ENCODE data around the gene POLR3GL.
"Not testable (repeated sequence)": the region's sequence is repeated elsewhere in the genome, so short reads cannot be mapped to it uniquely, and the experiment has no call there.

POLR3GL gene, protein sequence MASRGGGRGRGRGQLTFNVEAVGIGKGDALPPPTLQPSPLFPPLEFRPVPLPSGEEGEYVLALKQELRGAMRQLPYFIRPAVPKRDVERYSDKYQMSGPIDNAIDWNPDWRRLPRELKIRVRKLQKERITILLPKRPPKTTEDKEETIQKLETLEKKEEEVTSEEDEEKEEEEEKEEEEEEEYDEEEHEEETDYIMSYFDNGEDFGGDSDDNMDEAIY

GRCh38 chr1:145964328-145965118 lies at the start of gene POLR3GL, which contains the start of gene ANKRD34A:
Gene POLR3GL (plus strand): TSS chr1:145964690. CDS start chr1:145974866, 10,176 bp downstream.
Gene ANKRD34A (minus strand): TSS chr1:145964575. CDS start chr1:145961759, 2,816 bp downstream.
- Histone ChIP-seq H3K27ac (peak within 1 kb of the TSS; percentile 78), H3K9me3 (ENCODE audit: low read depth, low read length) (no peaks in the 10 kb centered on the region), H3K36me3 (ENCODE audit: insufficient read depth, low read length) (peaks cover 6% of the 10 kb centered on the region; the same call in 1 of the 2 replicates), H3K9ac (ENCODE audit: insufficient read length) (peak within 1 kb of the TSS; percentile 80), H3K4me3 (peak within 1 kb of the TSS; percentile 91)
- TF ChIP-seq POLR2AphosphoS5 (IDR thresholded peaks at IDR 0.05; ENCODE audit: borderline replicate concordance, low read depth, low read length), result peak; percentile 92
- TF ChIP-seq FOXP2 (optimal IDR thresholded peaks at IDR 0.05; ENCODE audit: control extremely low read depth, extremely low read length, insufficient read depth), result no peak
- DNase-seq (ENCODE audit: low read depth, low spot score), result peak; percentile 65

GRCh38 chr1:145916745-145917144 lies 47.7 kb upstream of the POLR3GL start:
- DNase-seq (ENCODE audit: low read depth, low spot score), result no peak
- no peaks in the 10 kb centered on the region for H3K9me3 ChIP-seq (ENCODE audit: low read depth, low read length)
- TF ChIP-seq EZH2 (IDR thresholded peaks at IDR 0.05) (no peak), POLR2AphosphoS5 (IDR thresholded peaks at IDR 0.05; ENCODE audit: borderline replicate concordance, low read depth, low read length) (no peak), FOXP2 (optimal IDR thresholded peaks at IDR 0.05; ENCODE audit: control extremely low read depth, extremely low read length, insufficient read depth) (no peak)
- H3K27ac ChIP-seq, result no peak overlapping the region
- no peak overlapping the region for H3K4me3 ChIP-seq
- H3K36me3 ChIP-seq (ENCODE audit: insufficient read depth, low read length), result no peaks in the 10 kb centered on the region
- no peak overlapping the region for H3K9ac ChIP-seq (ENCODE audit: insufficient read length)

DNA sequence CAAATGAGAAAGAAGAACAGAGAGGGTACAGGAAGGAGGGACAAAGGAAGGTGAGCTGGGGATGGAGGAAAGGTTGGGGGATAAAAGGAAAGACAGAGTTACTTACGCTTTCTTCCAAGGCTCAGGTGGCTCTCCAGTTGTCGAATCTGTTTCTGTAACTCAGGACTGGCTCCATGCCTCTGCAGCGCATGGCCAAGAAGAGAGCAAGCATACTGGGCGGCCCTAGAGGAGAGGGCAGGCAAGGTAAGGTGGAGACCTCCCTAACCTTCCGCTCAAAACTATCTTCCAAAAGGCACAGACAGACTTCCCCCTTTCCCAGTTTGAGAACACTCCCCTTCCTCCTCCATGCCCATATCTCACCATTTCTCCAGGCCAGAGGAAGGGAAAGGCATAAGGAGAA lies 46.9 kb upstream of the POLR3GL start:
- Histone ChIP-seq H3K4me3 (peak overlapping the region; percentile 90), H3K36me3 (ENCODE audit: insufficient read depth, low read length) (no peaks in the 10 kb centered on the region), H3K27ac (no peak overlapping the region), H3K9ac (ENCODE audit: insufficient read length) (peak overlapping the region; percentile 87), H3K9me3 (ENCODE audit: low read depth, low read length) (no peaks in the 10 kb centered on the region)
- no peak for DNase-seq (ENCODE audit: low read depth, low spot score)
- TF ChIP-seq EZH2 (IDR thresholded peaks at IDR 0.05) (no peak), POLR2AphosphoS5 (IDR thresholded peaks at IDR 0.05; ENCODE audit: borderline replicate concordance, low read depth, low read length) (no peak), FOXP2 (optimal IDR thresholded peaks at IDR 0.05; ENCODE audit: control extremely low read depth, extremely low read length, insufficient read depth) (no peak)

DNA sequence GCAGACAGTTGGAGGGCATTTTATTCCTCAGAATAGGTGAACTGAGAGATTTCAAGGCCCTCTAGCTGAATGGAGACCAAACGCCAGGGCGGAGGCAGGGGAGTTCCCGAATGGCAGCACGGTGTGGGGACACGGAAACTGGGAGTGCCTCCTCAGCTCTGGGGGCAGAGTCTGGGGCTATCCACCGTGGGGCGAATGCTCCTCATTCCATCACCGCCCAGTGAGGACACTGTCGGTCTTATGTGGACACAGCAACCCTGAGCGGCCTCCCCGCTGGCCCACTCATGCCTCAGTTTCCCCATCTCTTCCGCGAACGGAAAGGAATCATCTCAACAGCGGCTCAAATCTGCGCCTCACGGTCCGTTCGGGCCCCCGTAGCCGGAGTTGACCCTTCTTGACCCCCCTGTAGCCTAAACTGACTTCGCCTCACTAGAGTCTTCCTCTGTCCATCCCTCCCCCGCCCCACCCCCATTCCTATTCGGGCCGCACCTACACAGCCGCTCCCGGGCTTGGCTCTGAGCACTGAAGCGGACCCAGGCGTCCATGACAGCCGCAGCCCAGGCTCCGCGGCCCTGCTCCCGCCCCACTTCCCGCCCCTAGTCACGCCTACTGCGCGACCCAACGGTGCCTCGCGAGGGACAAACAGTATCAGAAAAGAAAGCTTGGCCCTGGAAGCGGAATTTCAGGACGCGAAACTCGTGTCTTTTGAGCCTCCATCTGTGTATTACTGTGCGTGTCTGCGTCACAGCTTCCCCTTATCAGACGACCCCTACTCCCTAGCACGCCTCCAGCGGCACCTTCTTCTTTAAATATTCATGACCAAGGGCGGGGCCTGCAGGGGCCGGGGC lies 46.1 kb upstream of the POLR3GL start, which contains the start of gene PEX11B:
TSS of gene PEX11B (minus strand) at position 574 of the 848 bp plus-strand sequence. CDS start at position 545, 29 bp downstream.
- TF ChIP-seq FOXP2 (optimal IDR thresholded peaks at IDR 0.05; ENCODE audit: control extremely low read depth, extremely low read length, insufficient read depth), result no peak
- TF ChIP-seq POLR2AphosphoS5 (IDR thresholded peaks at IDR 0.05; ENCODE audit: borderline replicate concordance, low read depth, low read length), result peak; percentile 66; the same call in 1 of the 2 replicates
- no peak for TF ChIP-seq EZH2 (IDR thresholded peaks at IDR 0.05)
- no peaks in the 10 kb centered on the region for H3K9me3 ChIP-seq (ENCODE audit: low read depth, low read length)
- peak within 1 kb of the TSS; percentile 84 for H3K27ac ChIP-seq
- H3K9ac ChIP-seq (ENCODE audit: insufficient read length), result peak within 1 kb of the TSS; percentile 87
- DNase-seq (ENCODE audit: low read depth, low spot score), result peak; percentile 76
- H3K4me3 ChIP-seq, result peak within 1 kb of the TSS; percentile 90
- H3K36me3 ChIP-seq (ENCODE audit: insufficient read depth, low read length), result peaks cover 5% of the 10 kb centered on the region

GRCh38 chr1:145918992-145919939 lies 45.2 kb upstream of the POLR3GL start:
- no peaks in the 10 kb centered on the region for H3K9me3 ChIP-seq (ENCODE audit: low read depth, low read length)
- DNase-seq (ENCODE audit: low read depth, low spot score), result no peak
- peak overlapping the region; percentile 84 for H3K27ac ChIP-seq
- no peak for TF ChIP-seq EZH2 (IDR thresholded peaks at IDR 0.05)
- no peak for TF ChIP-seq FOXP2 (optimal IDR thresholded peaks at IDR 0.05; ENCODE audit: control extremely low read depth, extremely low read length, insufficient read depth)
- TF ChIP-seq POLR2AphosphoS5 (IDR thresholded peaks at IDR 0.05; ENCODE audit: borderline replicate concordance, low read depth, low read length), result no peak
- peak overlapping the region; percentile 87 for H3K9ac ChIP-seq (ENCODE audit: insufficient read length)
- peak overlapping the region; percentile 90 for H3K4me3 ChIP-seq
- peaks cover 9% of the 10 kb centered on the region for H3K36me3 ChIP-seq (ENCODE audit: insufficient read depth, low read length)

GRCh38 chr1:145920297-145920696 lies 44.2 kb upstream of the POLR3GL start:
- not testable (repeated sequence) for H3K27ac ChIP-seq; H3K9me3 ChIP-seq (ENCODE audit: low read depth, low read length); H3K4me3 ChIP-seq; DNase-seq (ENCODE audit: low read depth, low spot score); H3K36me3 ChIP-seq (ENCODE audit: insufficient read depth, low read length); H3K9ac ChIP-seq (ENCODE audit: insufficient read length)

GRCh38 chr1:145922266-145922665 lies 42.2 kb upstream of the POLR3GL start:
- H3K9me3 ChIP-seq (ENCODE audit: low read depth, low read length), result no peaks in the 10 kb centered on the region
- H3K27ac ChIP-seq, result peak overlapping the region; percentile 57; the same call in 1 of the 2 replicates
- H3K4me3 ChIP-seq, result no peak overlapping the region
- no peak overlapping the region for H3K9ac ChIP-seq (ENCODE audit: insufficient read length)
- peaks cover 21% of the 10 kb centered on the region for H3K36me3 ChIP-seq (ENCODE audit: insufficient read depth, low read length)
- no peak for TF ChIP-seq POLR2AphosphoS5 (IDR thresholded peaks at IDR 0.05; ENCODE audit: borderline replicate concordance, low read depth, low read length)
- TF ChIP-seq EZH2 (IDR thresholded peaks at IDR 0.05), result no peak
- no peak for TF ChIP-seq FOXP2 (optimal IDR thresholded peaks at IDR 0.05; ENCODE audit: control extremely low read depth, extremely low read length, insufficient read depth)
- DNase-seq (ENCODE audit: low read depth, low spot score), result no peak

Measured in SK-N-MC (cell line).